GM20000 (cell line): ENCODE measurements around the gene COQ9.
A peak's percentile ranks its signal among the peaks of the same experiment; 100 is the strongest.
"Not testable (repeated sequence)": the region's sequence is repeated elsewhere in the genome, so short reads cannot be mapped to it uniquely, and the experiment has no call there.

Experiments used
- DNase-seq: peaks from one replicate; pipeline ENCODE4 v3.0.0; 2012; ENCODE audit warnings: low spot score
- CTCF ChIP-seq: IDR thresholded peaks from 2 replicates; pipeline ENCODE4 v1.5.1; 2012; ENCODE audit warnings: mild to moderate bottlenecking, control low read depth; ENCODE audit errors: extremely low read depth, missing control alignments

Gene COQ9

GRCh38 chr16:57447186-57447962, at the start of gene COQ9, which contains the start of gene CIAPIN1:
Gene COQ9, plus strand, starts transcription at chr16:57447479. Its CDS starts 27 bp downstream, at chr16:57447506.
Gene CIAPIN1, minus strand, starts transcription at chr16:57447385. Its CDS starts 6,457 bp downstream, at chr16:57440928.
- TF ChIP-seq CTCF, result no peak
- DNase-seq, result peak; percentile 96

- not testable (repeated sequence) for DNase-seq
Observed at GRCh38 chr16:57397493-57397892, 49.8 kb upstream of the COQ9 start.

- no peak for DNase-seq
- TF ChIP-seq CTCF, result no peak
Observed at GRCh38 chr16:57401943-57402640, 45.2 kb upstream of the COQ9 start.

- no peak for TF ChIP-seq CTCF
Observed at GRCh38 chr16:57403965-57404817, 43.1 kb upstream of the COQ9 start, which contains the start of gene CCL17. Gene CCL17, plus strand, starts transcription at chr16:57404767. Its CDS starts 9,166 bp downstream, at chr16:57413933.

GRCh38 chr16:57405097-57405496, 42.2 kb upstream of the COQ9 start:
- TF ChIP-seq CTCF, result no peak
- no peak for DNase-seq

More at GRCh38 chr16:57403965-57404817, 43.1 kb upstream of the COQ9 start, which contains the start of gene CCL17:
- DNase-seq, result no peak

- no peak for TF ChIP-seq CTCF
- no peak for DNase-seq
Observed at GRCh38 chr16:57406881-57407280, 40.4 kb upstream of the COQ9 start.

- no peak for TF ChIP-seq CTCF
- no peak for DNase-seq
Observed at GRCh38 chr16:57407521-57408353, 39.5 kb upstream of the COQ9 start.
